ENCODE measurements around the gene TNFRSF1B. TPM values are rescaled to one million over a fixed set of nuclear protein-coding genes. Genes with fewer than 3 reads are reported as not detected.

The TNFRSF1B gene
- total RNA-seq, 3 donors from 2014 or later (not counting 1 experiment from before 2014, with no cell fraction given) = 152 to 173 (median 172) TPM

GRCh38 chr1:12163210-12163609 is 3.6 kb upstream of the TNFRSF1B start:
- no peaks in the 10 kb centered on the region for H3K9me3 Mint-ChIP-seq
- no peaks in the 10 kb centered on the region for H3K27me3 Mint-ChIP-seq (ENCODE audit: low read depth in 2 of 2)
- Histone ChIP-seq H3K27me3 (ENCODE audit: control insufficient read depth, insufficient read depth, low read length) (no peaks in the 10 kb centered on the region), H3K36me3 (ENCODE audit: control insufficient read depth, insufficient read depth, low read length) (no peaks in the 10 kb centered on the region), H3K4me3 (ENCODE audit: low read length) (no peak overlapping the region), H3K4me1 (ENCODE audit: control insufficient read depth, insufficient read depth, low read length) (peaks cover 92% of the 10 kb centered on the region), H3K27ac (ENCODE audit: low read length) (peak overlapping the region; percentile 86), H3K9me3 (ENCODE audit: control insufficient read depth, insufficient read depth, low read length) (no peaks in the 10 kb centered on the region)
- TF ChIP-seq, protein P1, sequence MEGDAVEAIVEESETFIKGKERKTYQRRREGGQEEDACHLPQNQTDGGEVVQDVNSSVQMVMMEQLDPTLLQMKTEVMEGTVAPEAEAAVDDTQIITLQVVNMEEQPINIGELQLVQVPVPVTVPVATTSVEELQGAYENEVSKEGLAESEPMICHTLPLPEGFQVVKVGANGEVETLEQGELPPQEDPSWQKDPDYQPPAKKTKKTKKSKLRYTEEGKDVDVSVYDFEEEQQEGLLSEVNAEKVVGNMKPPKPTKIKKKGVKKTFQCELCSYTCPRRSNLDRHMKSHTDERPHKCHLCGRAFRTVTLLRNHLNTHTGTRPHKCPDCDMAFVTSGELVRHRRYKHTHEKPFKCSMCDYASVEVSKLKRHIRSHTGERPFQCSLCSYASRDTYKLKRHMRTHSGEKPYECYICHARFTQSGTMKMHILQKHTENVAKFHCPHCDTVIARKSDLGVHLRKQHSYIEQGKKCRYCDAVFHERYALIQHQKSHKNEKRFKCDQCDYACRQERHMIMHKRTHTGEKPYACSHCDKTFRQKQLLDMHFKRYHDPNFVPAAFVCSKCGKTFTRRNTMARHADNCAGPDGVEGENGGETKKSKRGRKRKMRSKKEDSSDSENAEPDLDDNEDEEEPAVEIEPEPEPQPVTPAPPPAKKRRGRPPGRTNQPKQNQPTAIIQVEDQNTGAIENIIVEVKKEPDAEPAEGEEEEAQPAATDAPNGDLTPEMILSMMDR (IDR thresholded peaks at IDR 0.05) = no peak
- ATAC-seq = no peak
- no peak for DNase-seq
- peaks cover 6% of the 10 kb centered on the region for H3K36me3 Mint-ChIP-seq
- WGBS (ENCODE audit: insufficient coverage) = 71% methylated on average over 9 of the region's 9 CpGs
- peak overlapping the region; percentile 93 to 97 for H3K27ac Mint-ChIP-seq
- peaks cover 55 to 65% of the 10 kb centered on the region in 2 donors for H3K4me1 Mint-ChIP-seq
- intact Hi-C loops (cut with micrococcal nuclease) = loop anchor here (5.0 kb wide), 1 partner anchor 39 kb away; no protein-coding TSS in a partner anchor
- H3K4me3 Mint-ChIP-seq = peak overlapping the region; percentile 65

- no peaks in the 10 kb centered on the region for H3K9me3 Mint-ChIP-seq
- Histone ChIP-seq H3K9me3 (ENCODE audit: control insufficient read depth, insufficient read depth, low read length) (no peaks in the 10 kb centered on the region), H3K4me3 (ENCODE audit: low read length) (no peak overlapping the region)
Observed at GRCh38 chr1:12164210-12164609, 2.6 kb upstream of the TNFRSF1B start.

DNA sequence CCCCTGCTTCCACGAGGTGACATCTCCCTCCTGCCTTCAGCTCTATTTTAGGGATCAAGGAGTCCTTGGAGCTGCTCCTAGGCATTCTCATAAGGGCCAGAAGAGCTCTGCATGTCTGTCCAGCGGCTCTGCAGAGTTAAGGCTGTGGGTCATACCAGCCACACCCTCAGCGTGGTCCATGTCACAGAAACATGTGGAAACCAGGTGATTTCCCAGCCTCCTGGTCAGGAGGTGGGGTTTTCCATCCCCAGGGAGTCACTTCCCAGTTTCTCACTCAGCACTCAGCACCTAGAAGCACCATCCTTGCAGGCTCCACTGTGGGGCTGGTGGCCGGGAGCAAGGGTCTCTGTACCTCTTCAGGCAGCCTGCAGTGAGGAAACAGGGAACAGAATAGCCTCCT is 1.4 kb upstream of the TNFRSF1B start:
- Histone ChIP-seq H3K4me1 (ENCODE audit: control insufficient read depth, insufficient read depth, low read length) (peaks cover 92% of the 10 kb centered on the region), H3K27ac (ENCODE audit: low read length) (no peak overlapping the region), H3K9me3 (ENCODE audit: control insufficient read depth, insufficient read depth, low read length) (no peaks in the 10 kb centered on the region), H3K27me3 (ENCODE audit: control insufficient read depth, insufficient read depth, low read length) (no peaks in the 10 kb centered on the region), H3K4me3 (ENCODE audit: low read length) (no peak overlapping the region), H3K36me3 (ENCODE audit: control insufficient read depth, insufficient read depth, low read length) (peaks cover 10% of the 10 kb centered on the region)
- no peaks in the 10 kb centered on the region for H3K9me3 Mint-ChIP-seq
- peak overlapping the region in 1 of 2 donors; percentile 38 for H3K27ac Mint-ChIP-seq
- DNase-seq (no peak), ATAC-seq (no peak)
- H3K4me3 Mint-ChIP-seq = no peak overlapping the region
- no peaks in the 10 kb centered on the region for H3K27me3 Mint-ChIP-seq (ENCODE audit: low read depth in 2 of 2)
- peaks cover 6% of the 10 kb centered on the region for H3K36me3 Mint-ChIP-seq
- peaks cover 60 to 73% of the 10 kb centered on the region in 2 donors for H3K4me1 Mint-ChIP-seq
- TF ChIP-seq, protein P1 (IDR thresholded peaks at IDR 0.05) = no peak
- 96% methylated on average over 4 of the region's 4 CpGs for WGBS (ENCODE audit: insufficient coverage)
- intact Hi-C loops (cut with micrococcal nuclease) = no loop called here

More at GRCh38 chr1:12164210-12164609, 2.6 kb upstream of the TNFRSF1B start:
- no peak overlapping the region for H3K27ac ChIP-seq (ENCODE audit: low read length)
- peak overlapping the region; percentile 93 to 97 for H3K27ac Mint-ChIP-seq
- no peak for ATAC-seq
- H3K4me1 Mint-ChIP-seq = peaks cover 56 to 67% of the 10 kb centered on the region in 2 donors
- no peaks in the 10 kb centered on the region for H3K36me3 ChIP-seq (ENCODE audit: control insufficient read depth, insufficient read depth, low read length)
- intact Hi-C loops (cut with micrococcal nuclease) = loop anchor here (5.0 kb wide), 1 partner anchor 38 kb away; no protein-coding TSS in a partner anchor
- peaks cover 92% of the 10 kb centered on the region for H3K4me1 ChIP-seq (ENCODE audit: control insufficient read depth, insufficient read depth, low read length)
- H3K4me3 Mint-ChIP-seq = peak overlapping the region; percentile 25
- 96% methylated on average over 5 of the region's 5 CpGs for WGBS (ENCODE audit: insufficient coverage)
- H3K27me3 Mint-ChIP-seq (ENCODE audit: low read depth in 2 of 2) = no peaks in the 10 kb centered on the region
- DNase-seq = no peak
- no peaks in the 10 kb centered on the region for H3K27me3 ChIP-seq (ENCODE audit: control insufficient read depth, insufficient read depth, low read length)
- peaks cover 6% of the 10 kb centered on the region for H3K36me3 Mint-ChIP-seq
- TF ChIP-seq, protein P1 (IDR thresholded peaks at IDR 0.05) = no peak
